Ishikawa (cell line): Measurements from ENCODE around the gene NME7.

Experiments used
- CEBPB ChIP-seq: IDR thresholded peaks from 2 replicates; pipeline ENCODE4 v1.6.1; 2012
- CREB1 ChIP-seq: IDR thresholded peaks from 2 replicates; pipeline ENCODE4 v1.6.1; 2012; ENCODE audit warnings: low read depth
- EGR1 ChIP-seq: IDR thresholded peaks from 2 replicates; pipeline ENCODE4 v1.6.1; 2012
- EP300 ChIP-seq: IDR thresholded peaks from 2 replicates; pipeline ENCODE4 v1.6.1; 2012; ENCODE audit warnings: borderline replicate concordance
- FOXM1 ChIP-seq: IDR thresholded peaks from 2 replicates; pipeline ENCODE4 v1.6.1; 2012; ENCODE audit warnings: low read depth, borderline replicate concordance
- MAX ChIP-seq: IDR thresholded peaks from 2 replicates; pipeline ENCODE4 v1.6.1; 2012
- NFIC ChIP-seq: IDR thresholded peaks from 2 replicates; pipeline ENCODE4 v1.6.1; 2012
- RAD21 ChIP-seq: IDR thresholded peaks from 2 replicates; pipeline ENCODE4 v1.6.1; 2012; ENCODE audit warnings: low read depth
- REST ChIP-seq: IDR thresholded peaks from 2 replicates; pipeline ENCODE4 v1.6.1; 2012; ENCODE audit warnings: low read depth, mild to moderate bottlenecking
- TAF1 ChIP-seq: IDR thresholded peaks from 2 replicates; pipeline ENCODE4 v1.6.1; 2012; ENCODE audit warnings: low read depth, mild to moderate bottlenecking
- TCF12 ChIP-seq: IDR thresholded peaks from 2 replicates; pipeline ENCODE4 v1.6.1; 2012; ENCODE audit warnings: low read depth
- ZBTB7A ChIP-seq: IDR thresholded peaks from 2 replicates; pipeline ENCODE4 v1.6.1; 2012; ENCODE audit warnings: low read depth
- TF ChIP-seq, protein P1 (sequence below): IDR thresholded peaks from 2 replicates; pipeline ENCODE4 v1.6.1; 2012

- TF ChIP-seq ZBTB7A (no peak), EP300 (no peak), NFIC (no peak), EGR1 (no peak), REST (no peak), RAD21 (no peak), TAF1 (no peak), MAX (no peak), CEBPB (no peak), FOXM1 (no peak), TCF12 (no peak), CREB1 (no peak)
- TF ChIP-seq, protein P1, sequence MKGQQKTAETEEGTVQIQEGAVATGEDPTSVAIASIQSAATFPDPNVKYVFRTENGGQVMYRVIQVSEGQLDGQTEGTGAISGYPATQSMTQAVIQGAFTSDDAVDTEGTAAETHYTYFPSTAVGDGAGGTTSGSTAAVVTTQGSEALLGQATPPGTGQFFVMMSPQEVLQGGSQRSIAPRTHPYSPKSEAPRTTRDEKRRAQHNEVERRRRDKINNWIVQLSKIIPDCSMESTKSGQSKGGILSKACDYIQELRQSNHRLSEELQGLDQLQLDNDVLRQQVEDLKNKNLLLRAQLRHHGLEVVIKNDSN = no peak
Observed at GRCh38 chr1:169115891-169116585, 251.6 kb downstream of the NME7 start.
